ENCODE results near the gene ZNF436. TPM values are rescaled to one million over a fixed set of nuclear protein-coding genes. Genes with fewer than 3 reads are reported as not detected.
"Not testable (repeated sequence)": the region's sequence is repeated elsewhere in the genome, so short reads cannot be mapped to it uniquely, and the experiment has no call there.

ZNF436 gene
- total RNA-seq, 1 donor from 2014 or later = 14.2 TPM

DNA sequence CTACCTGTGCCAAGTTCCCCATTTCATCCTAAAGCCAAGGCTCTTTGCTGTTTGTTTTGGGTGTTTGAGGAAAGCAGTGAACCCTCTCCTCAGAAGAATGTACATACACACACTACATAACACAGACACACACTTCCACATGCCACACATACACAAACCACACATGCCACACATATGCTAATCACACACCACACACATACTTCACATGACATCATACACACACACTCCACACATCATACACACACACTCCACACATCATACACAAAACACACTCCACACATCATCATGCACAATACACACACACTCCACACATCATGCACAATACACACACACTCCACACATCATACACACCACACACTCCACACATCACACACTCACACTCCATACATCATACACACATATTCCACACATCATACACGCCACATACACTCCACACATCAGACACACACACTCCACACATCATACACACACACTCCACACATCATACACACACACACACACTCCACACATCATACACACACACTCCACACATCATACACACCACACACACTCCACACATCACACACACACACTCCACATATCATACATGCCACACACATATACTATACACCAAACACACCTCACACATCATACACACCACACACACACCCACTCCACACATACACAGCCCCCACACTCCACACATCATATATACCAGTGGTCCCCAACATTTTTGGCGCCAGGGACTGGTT is 22.7 kb upstream of the ZNF436 start:
- no peak for DNase-seq (ENCODE audit: low spot score)

DNA sequence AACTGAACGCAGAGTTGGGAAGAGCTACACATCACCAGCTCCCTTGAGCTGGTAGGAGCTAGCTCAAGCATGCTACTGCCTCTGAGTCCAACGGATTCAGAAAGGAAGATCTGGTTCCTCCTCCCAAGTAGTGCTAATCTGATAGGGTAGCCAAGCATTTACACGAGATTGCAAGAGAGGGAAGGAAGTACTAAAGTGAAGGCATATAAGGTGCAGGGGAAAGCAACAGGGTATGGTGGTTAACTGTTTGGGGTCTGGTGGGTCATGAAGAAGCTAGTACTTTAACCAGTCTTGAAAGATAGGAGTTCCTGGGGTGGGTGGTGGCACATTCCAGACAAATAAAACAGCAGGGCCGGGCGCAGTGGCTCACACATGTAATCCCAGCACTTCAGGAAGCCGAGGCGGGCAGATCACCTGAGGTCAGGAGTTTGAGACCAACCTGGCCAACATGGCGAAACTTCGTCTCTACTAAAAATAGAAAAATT is 20.2 kb upstream of the ZNF436 start:
- DNase-seq (ENCODE audit: low spot score) = no peak

DNA sequence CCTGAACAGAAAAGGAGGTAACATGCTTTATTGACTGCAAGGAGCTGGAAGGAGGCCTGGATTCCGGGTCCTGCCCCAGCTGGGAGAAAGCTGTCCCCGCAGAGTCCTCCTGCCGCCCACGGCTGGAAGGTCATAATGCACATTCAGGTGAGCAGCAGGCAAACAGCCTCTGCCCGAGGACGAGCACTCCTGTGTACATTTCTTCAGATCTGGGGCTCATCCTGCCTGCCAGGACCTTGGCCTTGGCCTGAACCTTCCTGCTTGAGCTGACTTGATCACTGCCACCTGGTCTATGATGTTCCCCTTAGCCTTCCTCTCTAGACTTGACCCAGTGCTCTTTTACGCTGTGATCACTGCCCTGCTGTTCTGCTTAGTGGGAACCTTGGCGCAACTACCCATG is 17.9 kb upstream of the ZNF436 start:
- no peak for DNase-seq (ENCODE audit: low spot score)

DNA sequence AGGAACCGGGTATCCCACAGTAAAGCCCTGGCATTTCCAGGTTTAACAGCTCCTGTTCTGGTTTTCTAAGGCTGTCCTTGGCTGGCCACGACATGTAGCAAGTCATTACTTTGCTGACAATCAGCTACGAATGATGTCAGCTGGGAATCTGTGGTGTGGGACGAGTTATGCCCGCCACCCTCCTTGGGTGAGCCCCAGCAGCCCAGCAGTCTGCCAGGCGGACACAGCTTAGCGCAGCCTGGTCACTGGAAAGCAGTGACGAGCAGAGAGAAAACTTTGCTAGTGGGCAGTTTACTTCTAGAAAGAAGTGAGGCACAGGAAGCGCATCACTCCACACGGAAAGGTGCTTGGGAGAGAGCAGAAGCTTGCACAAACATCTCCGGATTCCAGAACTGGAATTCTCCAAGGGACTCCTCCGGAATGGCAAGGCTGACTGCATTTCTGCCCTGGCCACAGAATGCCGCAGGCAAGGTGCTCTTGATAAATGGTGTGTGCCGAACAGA is 15.5 kb upstream of the ZNF436 start:
- DNase-seq (ENCODE audit: low spot score) = no peak

DNA sequence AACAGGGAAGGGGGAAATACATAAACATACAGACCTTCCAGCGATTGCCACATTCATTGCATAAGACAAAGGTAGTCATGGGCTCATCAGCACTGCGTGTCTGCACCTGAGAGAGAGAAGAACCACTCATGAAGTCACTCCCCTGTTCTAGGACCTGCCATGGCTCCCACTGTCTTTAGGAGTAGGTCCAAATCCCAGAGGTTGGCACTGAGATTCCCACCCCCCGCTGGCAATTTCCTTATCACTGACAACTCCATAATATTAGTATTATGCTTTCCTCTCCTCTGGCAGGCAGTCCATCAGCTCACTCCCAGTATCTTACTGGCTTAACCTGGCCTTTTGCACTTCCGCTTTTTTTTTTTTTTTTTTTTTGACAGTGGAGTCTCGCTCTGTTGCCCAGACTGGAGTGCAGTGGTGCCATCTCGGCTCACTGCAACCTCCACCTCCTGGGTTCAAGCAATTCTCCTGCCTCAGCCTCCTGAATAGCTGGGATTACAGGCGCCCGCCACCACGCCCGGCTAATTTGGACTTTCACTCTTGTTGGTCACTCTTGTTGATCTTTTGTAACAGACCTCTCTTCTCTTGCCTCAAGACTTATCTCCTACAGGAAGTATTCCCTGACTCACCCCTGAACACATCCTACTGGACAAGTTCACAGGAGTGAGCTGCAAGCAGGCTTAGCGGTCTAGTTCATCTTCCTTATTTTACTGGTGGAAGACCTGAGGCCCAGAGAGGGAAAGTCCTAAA is 14.8 kb upstream of the ZNF436 start:
- no peak for DNase-seq (ENCODE audit: low spot score)

DNA sequence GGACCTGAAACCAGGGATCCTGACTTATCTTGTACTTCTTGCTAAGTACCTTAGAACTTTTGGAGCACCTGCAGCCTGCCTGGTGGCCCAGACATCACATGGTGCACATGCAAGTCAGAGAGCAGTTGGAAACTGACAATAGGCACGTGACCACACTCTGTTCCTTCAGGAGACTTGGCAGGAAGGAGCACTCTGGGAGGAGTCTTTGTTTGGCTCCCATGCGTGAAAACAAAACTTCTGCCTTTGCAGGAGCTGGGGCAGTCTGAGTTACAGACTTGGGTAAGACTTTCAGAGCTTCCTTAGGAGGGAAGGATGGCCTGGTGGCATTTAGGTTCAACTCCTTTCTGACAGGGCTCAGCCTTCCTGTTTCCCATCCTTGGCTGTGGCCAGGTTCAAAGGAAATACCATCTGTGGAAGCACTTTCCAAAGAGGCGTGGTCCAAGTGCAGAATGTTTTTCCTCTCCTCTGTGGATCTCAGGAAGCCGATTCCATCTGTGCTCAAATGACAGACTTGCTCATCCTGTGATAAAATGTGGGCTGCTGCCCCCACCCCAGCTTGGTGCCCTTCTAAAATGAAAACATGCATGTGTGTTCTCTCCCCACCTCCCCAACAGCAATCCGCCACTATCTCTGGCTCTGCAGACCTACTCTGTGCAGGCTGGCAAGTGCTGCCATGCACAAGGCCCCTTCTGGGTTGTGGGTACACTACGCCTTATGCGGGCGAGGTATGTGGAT is 14.1 kb upstream of the ZNF436 start:
- DNase-seq (ENCODE audit: low spot score) = no peak

DNA sequence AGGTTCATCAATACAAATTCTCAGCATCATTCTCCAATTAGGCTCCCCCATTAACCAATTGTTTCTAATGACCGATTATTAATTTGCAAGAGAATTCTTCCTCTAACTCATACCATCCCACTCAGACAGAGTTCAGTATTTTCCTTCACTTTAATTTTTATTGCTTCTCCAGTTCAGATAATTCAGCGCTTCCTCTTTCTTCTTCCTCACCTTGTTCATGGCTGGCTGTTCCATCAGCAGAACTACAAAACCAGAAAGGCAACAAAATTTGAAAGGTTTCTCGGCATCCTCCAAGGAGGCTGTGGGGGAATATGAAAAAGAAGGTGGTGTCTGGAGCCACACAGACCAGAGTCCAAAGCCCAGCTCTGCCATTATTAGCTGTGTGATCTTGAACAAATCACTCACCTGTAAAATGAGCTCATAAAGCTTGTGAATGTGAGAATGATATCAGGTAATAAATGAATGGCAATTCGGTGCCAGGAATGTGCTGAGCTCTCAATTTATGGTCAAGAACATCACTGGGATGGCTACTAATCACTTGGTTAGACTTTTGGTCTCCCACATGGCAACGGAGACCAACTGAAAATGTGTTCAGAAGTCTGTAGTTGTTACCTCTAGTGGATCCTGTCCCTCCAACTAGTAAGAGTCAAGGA is 11.7 kb upstream of the ZNF436 start:
- no peak for DNase-seq (ENCODE audit: low spot score)

DNA sequence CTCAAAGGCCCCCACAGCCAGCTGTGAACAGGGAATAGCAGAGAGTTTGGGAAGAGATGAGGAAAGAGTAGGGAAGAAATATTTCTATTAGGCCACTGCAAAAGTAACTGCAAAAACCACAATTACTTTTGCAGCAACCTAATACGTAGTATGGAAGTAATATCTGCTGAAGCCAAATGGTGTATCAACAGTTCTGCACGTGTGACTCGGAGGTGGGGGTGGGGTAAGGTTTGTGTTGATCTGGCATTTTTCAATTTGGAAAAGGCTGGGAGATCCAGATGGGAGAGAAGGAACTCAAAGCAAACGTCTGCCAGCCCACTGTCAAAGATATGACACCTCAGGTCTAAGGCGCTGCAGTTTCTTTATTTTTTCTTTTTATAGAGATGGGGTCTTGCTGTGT is 11.1 kb upstream of the ZNF436 start:
- no peak for DNase-seq (ENCODE audit: low spot score)

DNA sequence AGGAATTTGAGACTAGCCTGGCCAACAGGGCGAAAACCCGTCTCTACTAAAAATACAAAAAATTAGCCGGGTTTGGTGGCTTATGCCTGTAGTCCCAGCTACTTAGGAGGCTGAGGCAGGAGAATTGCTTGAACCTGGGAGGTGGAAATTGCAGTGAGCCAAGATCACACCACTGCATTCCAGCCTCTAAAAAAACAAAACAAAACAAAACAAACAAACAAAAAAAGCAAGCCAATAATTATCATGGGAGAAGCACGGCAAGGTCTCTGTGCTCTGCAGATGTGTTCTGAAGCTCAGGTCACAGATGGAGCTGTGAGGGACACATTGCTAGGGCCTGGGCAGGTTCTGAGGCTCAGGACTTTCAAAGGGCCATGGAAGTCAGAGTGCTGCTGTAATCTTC is 10.6 kb upstream of the ZNF436 start:
- DNase-seq (ENCODE audit: low spot score) = not testable (repeated sequence)

DNA sequence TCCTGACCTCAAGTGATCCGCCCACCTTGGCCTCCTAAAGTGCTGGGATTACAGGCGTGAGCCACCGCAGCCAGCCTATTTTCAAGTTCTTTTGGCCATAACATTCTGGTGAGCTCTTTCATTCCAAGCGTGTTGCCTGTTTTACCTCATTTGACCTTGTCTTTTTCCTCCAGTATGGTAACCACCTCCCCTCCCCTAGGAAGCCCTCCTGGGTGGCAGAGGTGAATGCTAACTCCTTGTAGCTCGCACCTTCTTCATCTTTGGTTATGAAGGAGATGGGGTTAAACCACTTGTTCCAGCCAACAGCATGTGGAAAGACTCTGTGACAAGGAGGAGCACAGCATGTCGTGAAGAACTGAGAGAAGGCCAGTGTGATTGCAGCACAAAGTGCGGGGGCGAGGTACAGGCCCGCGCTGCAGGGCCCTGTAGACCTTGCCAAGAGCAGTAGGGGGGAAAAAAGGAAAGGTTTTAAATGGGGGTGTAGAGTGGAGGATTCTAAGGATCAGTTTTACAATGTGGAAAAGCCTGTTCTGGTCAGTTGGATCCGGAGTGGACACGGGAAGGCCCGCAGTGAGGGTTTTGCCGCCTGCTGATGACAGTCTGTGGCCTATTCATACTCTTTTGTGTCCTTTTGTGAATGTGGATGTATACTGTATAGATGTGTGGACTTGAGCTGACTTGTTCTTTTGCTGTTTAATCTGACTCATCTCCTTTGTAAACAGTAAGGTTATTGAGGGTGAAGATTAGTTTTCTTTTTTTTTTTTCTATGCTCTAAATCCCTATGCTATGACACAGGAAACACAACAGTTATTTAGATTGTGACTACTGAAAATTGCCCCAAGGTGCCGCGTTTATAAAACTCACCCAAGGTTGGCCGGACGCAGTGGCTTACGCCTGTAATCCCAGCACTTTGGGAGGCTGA is 7.5 kb upstream of the ZNF436 start:
- peak; percentile 44 for DNase-seq (ENCODE audit: low spot score)

DNA sequence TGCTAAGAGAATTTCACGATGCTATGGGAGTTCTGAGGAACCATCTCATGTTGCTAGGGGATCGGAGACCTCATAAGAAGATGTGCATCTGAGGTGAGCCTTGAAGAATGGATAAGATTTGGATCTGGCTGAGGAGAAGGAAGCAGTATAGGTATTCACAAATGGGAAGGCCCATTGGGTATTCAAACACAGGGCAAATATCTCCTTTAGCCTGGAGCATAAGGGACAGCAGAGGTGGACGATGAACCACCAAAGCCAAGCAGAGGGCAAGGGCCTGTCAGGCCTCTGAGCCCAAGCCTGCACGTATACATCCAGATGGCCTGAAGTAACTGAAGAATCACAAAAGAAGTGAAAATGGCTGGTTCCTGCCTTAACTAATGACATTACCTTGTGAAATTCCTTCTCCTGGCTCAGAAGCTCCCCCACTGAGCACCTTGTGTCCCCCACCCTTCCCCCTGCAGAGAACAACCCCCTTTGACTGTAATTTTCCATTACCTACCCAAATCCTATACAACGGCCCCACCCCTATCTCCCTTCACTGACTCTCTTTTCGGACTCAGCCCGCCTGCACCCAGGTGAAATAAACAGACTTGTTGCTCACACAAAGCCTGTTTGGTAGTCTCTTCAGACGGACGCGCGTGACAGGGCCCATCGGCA is 4.6 kb upstream of the ZNF436 start:
- not testable (repeated sequence) for DNase-seq (ENCODE audit: low spot score)

DNA sequence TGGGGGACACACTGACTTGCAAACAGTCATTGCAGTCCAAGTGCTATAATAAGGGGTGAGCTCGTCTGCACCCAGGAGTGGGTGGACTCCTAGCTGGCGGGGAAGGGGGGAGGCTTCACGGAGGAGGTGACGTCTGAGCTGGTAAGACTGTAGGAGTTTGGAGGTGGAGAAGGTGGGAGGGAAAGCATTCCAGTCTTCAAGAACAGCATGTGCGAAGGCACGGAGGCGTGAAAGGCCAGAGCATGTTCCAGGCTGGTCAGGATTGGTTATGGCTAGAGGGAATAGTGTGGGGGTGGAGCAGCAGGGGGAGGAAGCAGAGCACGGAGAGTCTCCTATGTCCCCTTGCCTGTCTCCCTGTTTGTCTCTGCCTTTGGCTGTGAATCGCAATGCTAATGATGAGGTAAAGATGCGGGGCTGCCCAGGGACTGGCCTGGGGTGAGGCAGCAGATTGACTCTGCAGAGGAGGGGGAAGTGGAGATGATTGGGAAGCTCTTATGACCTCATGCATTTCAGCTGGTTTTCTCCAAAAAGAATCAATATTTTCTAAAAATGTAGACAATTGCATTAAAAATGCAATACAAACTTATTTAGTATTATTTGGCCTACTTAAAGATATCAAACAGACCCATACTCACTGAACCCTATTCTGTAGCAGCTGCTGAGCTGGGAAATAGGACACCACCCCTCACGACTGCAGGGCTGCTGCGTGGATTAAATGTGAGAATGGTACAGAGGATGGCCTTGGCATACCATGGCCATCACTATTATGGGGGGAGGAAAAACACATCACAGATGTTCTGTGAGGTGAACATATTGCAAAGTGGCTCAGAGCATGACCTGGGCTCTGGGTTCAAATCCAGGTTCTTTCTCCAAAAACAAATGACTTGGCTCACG is 2.6 kb upstream of the ZNF436 start:
- DNase-seq (ENCODE audit: low spot score) = no peak

DNA sequence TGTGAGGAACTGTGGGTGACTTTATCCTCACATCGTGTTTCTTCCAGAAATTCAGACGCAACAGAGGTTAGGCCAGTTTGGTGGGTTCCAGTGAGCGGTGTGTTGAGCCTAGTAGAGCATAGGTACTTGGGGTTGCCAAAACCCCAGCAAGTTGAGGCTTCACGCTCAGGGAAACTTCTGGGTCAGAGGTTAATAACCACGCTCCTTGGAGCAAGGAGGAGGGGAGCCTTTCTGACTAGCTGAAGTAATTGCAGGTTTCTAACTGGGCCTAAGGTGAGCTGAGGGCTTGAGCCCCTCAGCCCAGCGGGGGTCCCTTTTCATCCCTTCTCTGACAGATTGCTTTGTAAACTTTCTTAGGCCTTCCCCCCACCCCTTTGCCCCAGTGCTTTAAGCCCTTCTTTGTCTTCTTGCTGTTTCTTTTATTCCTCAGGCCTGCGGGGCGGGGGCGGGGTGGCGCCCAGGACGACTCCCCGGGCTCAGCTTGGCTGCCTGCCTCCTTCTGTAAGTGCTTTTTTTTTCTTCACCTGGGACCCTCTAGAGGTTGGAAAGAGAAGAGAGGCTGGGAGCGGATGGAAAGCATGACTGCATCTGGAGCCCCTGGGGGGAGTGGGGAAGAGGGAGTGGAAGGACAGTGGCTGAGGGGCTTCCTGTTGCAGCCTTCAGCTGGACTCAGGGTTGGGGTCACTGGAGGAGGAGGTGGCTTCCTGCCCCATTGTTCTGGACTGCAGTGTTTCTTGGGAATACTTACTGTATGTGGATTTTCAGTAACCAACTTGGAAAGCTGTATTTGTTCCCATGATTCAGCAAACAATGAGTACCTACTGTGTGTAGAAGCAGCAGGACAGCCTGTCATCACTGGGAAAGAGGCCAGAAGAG is 1.3 kb upstream of the ZNF436 start:
- DNase-seq (ENCODE audit: low spot score) = no peak

DNA sequence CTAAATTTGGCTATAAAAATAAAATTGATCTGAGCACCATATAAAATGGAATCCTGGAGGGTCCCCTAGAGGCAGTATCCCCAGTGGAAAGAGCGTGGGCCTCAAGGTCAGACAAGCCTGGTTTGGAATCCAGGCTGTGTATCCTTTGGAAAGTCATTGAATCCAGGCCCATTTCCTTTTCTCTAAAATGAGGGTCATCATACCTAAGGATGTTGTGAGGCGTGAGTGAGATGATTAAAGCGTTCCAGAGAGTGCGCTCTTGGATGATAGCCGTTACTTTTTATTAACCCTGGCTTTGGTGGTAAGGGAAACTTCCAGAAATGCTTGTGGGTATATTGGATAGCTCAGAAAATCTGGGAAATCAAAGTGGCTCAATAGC is 683 bp upstream of the ZNF436 start:
- DNase-seq (ENCODE audit: low spot score) = no peak

DNA sequence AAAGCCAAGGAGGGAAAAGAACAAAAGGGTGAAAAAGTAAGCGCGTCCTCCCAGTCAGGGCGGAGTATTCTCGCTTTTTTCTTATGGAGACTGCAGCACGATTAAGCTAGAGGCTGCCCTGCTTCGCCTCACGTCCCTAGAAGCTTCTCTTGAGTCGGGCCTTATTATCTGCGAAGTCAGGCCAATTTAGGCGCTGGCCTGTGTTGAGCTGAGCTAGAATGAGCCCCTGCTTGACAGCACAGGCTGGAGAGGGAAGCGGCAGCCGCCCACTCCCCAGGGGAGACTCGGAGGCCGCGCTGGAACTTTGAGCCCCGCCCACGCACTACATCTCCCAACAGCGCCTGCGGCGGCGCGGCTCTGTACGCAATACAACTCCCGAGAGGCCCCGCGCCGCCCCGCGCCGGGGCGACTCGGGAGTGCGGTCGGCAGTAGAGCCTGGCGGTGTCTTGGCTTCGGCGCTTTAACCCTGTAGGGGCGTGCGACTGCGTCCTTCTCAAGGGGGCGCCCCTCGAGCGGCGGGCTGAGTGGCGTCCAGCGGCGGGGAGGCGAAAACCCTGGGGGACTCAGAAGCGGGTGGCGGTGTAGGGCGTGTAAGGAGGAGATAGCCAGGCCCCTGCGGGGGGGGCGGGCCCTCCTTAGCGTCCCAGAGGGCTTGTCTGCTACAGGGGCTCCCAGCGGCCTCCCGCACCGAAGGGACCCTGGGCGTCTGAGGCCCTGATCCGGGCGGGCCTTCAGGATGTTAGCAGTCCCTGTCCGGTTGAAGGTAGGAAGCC is 888 bp downstream of the ZNF436 start:
- DNase-seq (ENCODE audit: low spot score) = peak; percentile 88

DNA sequence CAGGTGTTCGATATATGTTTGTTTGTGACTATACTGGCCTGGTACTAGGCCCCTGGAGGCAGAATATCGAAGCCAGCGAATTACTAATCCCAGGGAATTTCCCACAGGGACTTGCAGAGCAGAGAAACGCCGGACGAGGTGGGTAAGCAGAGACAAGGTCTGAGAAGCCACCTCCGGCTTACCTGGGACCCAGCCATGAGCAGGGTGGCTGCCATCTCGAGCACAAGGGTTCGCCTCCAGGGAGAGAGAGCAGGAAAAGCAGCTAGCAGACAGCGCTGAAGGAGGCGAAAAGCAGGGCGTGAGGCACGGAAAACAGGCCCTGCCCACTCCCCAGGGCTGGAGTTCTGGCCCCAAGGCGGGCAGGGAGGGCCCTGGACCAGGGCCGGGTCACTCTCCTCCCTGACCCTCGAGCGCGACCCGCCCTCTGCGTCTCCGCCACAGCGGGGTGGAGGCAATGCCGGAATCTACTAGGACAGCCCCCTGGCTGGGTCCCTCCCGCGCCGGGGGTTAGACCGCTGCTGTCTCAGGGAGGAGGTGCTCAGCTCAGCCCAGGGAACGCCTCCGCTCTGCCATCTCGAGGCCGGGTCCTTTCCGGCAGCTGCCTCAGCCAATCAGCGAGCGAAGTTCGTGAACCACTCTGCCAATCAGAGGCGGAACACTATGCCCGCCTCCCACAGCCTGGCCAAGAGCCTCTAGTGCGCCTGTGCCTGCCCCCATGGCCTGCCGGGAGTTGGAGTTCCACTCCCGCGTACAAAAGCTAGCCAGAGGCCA is 1.7 kb downstream of the ZNF436 start:
- DNase-seq (ENCODE audit: low spot score) = peak; percentile 99

DNA sequence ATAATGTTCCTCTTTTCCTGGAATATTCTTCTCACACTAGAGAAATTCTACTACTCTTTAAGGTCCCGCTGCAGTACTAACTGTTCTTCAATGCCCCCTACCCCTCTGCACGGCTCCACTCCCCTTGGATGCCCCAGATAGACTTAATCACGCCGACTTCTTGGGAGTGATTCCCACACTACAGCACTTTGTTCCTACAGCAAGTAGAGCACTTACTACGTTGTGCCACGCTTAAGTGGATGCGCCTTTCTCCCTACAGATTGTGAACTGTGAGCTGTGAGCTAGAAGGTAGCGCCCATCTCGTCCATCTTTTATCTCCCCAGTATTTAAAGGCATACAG is 2.2 kb downstream of the ZNF436 start:
- DNase-seq (ENCODE audit: low spot score) = no peak

Measured in mucosa of gallbladder (tissue), 1 donor.